Retinal pigment epithelial cell (primary cell): ENCODE data around the gene GPR141.

ENCODE experiments used
- DNase-seq: peaks from one replicate; pipeline ENCODE4 v3.0.0-alpha.2; 2010; ENCODE audit warnings: low read depth
- H3K4me3 ChIP-seq: 2 replicates; pipeline ENCODE4 v1.5.1; 2011; ENCODE audit warnings: mild to moderate bottlenecking, low read length, control low read depth, moderate library complexity
- TF ChIP-seq, protein P1 (sequence below): conservative IDR thresholded peaks from 2 replicates; pipeline ENCODE4 v1.5.1; 2011; ENCODE audit warnings: low read depth, low read length, control low read depth, inconsistent platforms

The GPR141 gene

DNA sequence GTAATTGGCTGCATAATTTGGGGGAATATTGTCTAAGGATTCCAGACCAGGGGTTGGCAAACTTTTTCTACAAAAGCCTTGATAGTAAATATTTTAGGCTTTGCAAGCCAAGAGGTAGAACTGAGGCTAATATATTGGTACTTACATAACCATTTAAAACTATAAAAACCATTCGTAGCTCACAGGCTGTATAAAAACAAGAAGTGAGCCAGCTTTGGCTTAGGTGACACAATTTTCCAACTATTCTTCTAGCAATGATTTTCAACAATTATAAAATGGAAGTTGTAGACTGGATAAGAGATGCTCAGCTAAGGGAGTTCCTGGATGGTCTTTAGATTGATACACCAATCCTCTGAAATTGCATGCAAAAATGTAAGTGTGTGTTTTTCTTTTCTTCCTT, 1.4 kb downstream of the GPR141 start:
- TF ChIP-seq, protein P1, sequence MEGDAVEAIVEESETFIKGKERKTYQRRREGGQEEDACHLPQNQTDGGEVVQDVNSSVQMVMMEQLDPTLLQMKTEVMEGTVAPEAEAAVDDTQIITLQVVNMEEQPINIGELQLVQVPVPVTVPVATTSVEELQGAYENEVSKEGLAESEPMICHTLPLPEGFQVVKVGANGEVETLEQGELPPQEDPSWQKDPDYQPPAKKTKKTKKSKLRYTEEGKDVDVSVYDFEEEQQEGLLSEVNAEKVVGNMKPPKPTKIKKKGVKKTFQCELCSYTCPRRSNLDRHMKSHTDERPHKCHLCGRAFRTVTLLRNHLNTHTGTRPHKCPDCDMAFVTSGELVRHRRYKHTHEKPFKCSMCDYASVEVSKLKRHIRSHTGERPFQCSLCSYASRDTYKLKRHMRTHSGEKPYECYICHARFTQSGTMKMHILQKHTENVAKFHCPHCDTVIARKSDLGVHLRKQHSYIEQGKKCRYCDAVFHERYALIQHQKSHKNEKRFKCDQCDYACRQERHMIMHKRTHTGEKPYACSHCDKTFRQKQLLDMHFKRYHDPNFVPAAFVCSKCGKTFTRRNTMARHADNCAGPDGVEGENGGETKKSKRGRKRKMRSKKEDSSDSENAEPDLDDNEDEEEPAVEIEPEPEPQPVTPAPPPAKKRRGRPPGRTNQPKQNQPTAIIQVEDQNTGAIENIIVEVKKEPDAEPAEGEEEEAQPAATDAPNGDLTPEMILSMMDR = no peak
- no peak overlapping the region for H3K4me3 ChIP-seq
- DNase-seq = no peak

DNA sequence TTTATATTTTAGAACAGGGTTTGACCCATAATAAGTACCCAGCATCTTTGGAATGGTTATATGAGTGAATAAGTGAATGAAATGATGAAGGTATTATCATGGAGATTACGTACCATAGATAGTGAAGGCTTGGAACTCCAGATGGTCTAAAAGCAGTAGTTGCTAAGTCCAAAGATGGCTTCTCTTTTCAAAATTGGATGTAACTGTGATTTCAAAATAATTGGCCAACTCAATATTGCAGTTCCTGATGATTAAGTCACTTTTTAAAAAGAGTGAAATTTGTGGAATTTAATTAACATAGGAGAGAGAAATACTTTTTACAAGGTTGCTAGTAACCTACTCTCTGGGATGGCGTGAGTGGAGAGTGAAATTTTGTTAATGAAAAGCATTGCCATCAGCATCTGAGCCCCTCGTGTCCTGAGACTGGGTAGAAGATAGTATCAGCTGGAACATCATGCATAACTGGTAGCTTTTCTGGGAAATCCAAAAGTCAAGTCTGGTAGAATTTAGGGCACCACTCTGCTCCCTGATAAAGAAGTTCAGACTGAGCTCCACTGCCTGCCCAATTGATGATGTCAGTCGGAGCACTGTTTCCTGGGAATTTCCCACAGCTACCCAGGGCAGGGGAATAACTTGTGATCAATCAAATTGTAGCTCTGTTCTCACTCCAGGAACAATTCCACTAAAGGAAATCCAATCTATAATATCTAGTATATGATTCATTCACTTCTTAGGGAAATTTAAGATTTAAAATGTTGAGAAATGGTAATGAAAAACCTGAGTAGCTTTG, 3.2 kb downstream of the GPR141 start:
- H3K4me3 ChIP-seq = no peak overlapping the region
- TF ChIP-seq, protein P1 = no peak
- DNase-seq = no peak

DNA sequence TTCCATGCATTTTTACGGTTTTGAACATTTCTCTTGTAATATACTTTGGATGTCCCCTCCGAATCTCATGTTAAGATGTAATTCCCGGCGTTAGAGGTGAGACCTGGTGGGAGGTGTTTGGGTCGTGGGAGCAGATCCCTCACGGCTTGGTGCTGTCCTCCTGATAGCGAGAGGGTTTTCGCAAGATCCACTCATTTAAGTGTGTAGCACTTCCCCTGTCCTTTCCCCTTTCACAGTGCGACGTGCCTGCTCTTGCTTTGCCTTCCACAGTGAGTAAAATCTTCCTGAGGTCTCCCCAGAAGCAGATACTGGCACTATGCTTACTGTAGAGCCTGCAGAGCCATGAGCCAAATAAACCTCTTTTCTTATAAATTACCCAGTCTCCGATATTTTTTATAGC, 6.6 kb downstream of the GPR141 start:
- no peak overlapping the region for H3K4me3 ChIP-seq

DNA sequence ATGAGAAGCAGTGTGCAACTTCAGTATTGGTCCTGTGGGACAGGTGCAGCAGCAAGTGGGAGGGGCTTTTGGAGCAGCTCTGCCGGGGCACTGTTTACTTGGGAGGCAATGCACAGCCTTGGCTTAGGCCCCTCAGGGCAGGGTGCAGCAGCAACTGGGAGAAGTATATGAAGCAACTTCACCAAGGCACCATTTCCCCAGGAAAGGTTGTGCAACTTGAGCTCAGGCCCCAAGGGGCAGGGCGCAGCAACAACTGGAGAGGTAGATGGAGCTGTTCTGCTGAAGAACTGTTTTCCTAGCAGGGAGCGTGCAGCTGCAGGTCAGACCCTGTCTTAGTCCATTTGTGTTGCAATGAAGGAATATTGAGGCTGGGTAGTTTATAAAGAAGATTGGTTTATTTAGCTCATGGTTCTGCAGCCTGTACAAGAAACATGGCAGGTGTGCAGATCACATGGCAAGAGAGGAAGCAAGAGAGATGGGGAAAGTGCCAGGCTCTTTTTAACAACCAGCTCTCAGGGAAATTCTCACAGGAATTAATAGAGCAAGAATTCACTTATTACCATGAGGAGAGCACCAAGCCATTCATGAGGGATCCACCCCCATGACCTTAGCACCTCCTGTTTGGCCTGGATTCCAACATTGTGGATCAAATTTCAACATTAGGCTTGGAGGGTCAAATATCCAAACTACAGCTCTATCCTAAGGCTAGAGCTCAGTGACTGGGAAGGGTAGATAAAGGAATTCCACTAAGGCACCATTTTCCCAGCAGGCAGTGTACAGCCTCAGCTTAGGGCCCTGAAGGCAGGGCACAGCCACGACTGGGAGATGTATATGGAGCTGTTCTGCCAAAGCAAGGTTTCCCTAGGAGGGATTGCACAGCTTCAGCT, 10.9 kb downstream of the GPR141 start:
- no peak overlapping the region for H3K4me3 ChIP-seq
- TF ChIP-seq, protein P1 = no peak

More for the DNA sequence above, 6.6 kb downstream of the GPR141 start:
- TF ChIP-seq, protein P1 = no peak
- no peak for DNase-seq

DNA sequence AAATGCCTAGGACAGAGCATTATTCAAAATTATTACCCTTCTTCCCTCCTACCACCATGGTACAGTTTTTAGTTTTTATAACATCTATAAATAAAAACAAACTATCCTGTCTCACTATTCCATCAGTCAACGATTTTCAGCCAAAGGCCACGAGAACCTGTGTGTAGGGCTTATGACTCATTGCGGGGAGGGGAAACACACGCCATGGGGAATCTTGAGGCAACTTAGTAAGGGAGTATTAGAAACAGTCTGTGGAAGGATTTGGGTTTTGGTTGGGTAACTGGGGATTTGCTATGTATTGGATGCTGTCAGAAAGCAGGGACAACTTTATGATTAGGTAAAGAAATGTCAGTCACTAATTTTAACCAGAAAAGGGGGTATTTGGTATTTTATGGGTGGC, 14.7 kb downstream of the GPR141 start:
- TF ChIP-seq, protein P1 = no peak
- H3K4me3 ChIP-seq = no peak overlapping the region
- no peak for DNase-seq

More for the DNA sequence above, 10.9 kb downstream of the GPR141 start:
- DNase-seq = no peak

DNA sequence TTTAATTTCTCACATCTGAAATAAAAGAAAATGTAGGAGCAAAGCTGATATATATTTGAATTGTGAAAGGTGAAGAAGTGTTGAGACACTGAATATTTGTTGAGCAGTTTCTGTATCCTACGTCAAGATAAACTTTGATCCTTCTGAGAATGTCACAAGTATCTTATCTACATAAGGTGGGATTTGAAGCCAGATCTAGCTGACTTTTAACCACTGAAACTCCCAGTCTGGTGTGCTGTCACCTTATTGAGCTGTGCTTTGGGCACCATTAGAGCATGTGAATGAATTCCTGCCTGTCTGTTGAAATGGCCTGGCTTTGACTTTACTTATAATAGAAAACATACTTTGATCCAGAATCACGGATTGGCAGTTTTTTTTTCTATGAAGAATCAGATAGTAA, 15.2 kb downstream of the GPR141 start:
- no peak for DNase-seq
- TF ChIP-seq, protein P1 = no peak
- H3K4me3 ChIP-seq = no peak overlapping the region
